ENCODE measurements around the gene MYO5B. TPM values are rescaled to one million over a fixed set of nuclear protein-coding genes. Genes with fewer than 3 reads are reported as not detected.
A peak's percentile ranks its signal among the peaks of the same experiment; 100 is the strongest.
"Not testable (repeated sequence)": the region's sequence is repeated elsewhere in the genome, so short reads cannot be mapped to it uniquely, and the experiment has no call there.

MYO5B gene
- total RNA-seq, 1 experiment from 2014 or later: 0.97 TPM

- DNase-seq: no peak
- Histone ChIP-seq H2AFZ (ENCODE audit: low read length) (no peak overlapping the region), H3K4me3 (ENCODE audit: low read length) (no peak overlapping the region), H3K9me3 (ENCODE audit: low read length) (no peaks in the 10 kb centered on the region), H3K4me2 (ENCODE audit: low read depth, low read length, poor library complexity, severe bottlenecking) (no peak overlapping the region), H3K79me2 (ENCODE audit: low read length) (no peaks in the 10 kb centered on the region), H3K9me2 (replicated peaks; ENCODE audit: insufficient read depth, low read length) (no peaks in the 10 kb centered on the region), H3K27me3 (ENCODE audit: low read length) (no peaks in the 10 kb centered on the region), H3K9ac (ENCODE audit: low read length) (no peak overlapping the region), H3K27ac (ENCODE audit: low read length) (no peak overlapping the region), H3K4me1 (ENCODE audit: low read length) (no peaks in the 10 kb centered on the region), H4K20me1 (ENCODE audit: insufficient read depth, low read depth, low read length) (no peaks in the 10 kb centered on the region), H3K36me3 (ENCODE audit: insufficient read depth, low read length) (peaks cover 72% of the 10 kb centered on the region; the same call in 1 of the 2 replicates)
These were observed 406.5 kb downstream of the MYO5B start for GRCh38 chr18:49788327-49788898.

- H2AFZ ChIP-seq (ENCODE audit: low read length): no peak overlapping the region
- H3K4me1 ChIP-seq (ENCODE audit: low read length): no peaks in the 10 kb centered on the region
- no peaks in the 10 kb centered on the region for H3K27me3 ChIP-seq (ENCODE audit: low read length)
- no peak overlapping the region for H3K4me2 ChIP-seq (ENCODE audit: low read depth, low read length, poor library complexity, severe bottlenecking)
- DNase-seq: no peak
- H3K9me3 ChIP-seq (ENCODE audit: low read length): no peaks in the 10 kb centered on the region
- H3K4me3 ChIP-seq (ENCODE audit: low read length): no peak overlapping the region
- H3K36me3 ChIP-seq (ENCODE audit: insufficient read depth, low read length): peaks cover 65% of the 10 kb centered on the region
- no peaks in the 10 kb centered on the region for H3K9me2 ChIP-seq (replicated peaks; ENCODE audit: insufficient read depth, low read length)
- no peaks in the 10 kb centered on the region for H4K20me1 ChIP-seq (ENCODE audit: insufficient read depth, low read depth, low read length)
- no peak overlapping the region for H3K9ac ChIP-seq (ENCODE audit: low read length)
- H3K79me2 ChIP-seq (ENCODE audit: low read length): no peaks in the 10 kb centered on the region
- H3K27ac ChIP-seq (ENCODE audit: low read length): no peak overlapping the region
These were observed 408.8 kb downstream of the MYO5B start for GRCh38 chr18:49786019-49786720.

GRCh38 chr18:49784427-49785185, 410.3 kb downstream of the MYO5B start:
- Histone ChIP-seq H3K9me2 (replicated peaks; ENCODE audit: insufficient read depth, low read length) (no peaks in the 10 kb centered on the region), H3K4me1 (ENCODE audit: low read length) (peaks cover 3% of the 10 kb centered on the region), H4K20me1 (ENCODE audit: insufficient read depth, low read depth, low read length) (0 out of 2 replicates have a peak, but pooled peaks cover 3% of the 10 kb centered on the region), H3K9ac (ENCODE audit: low read length) (no peak overlapping the region), H2AFZ (ENCODE audit: low read length) (no peak overlapping the region), H3K79me2 (ENCODE audit: low read length) (no peaks in the 10 kb centered on the region), H3K36me3 (ENCODE audit: insufficient read depth, low read length) (peaks cover 53% of the 10 kb centered on the region), H3K27ac (ENCODE audit: low read length) (no peak overlapping the region), H3K9me3 (ENCODE audit: low read length) (no peaks in the 10 kb centered on the region), H3K4me3 (ENCODE audit: low read length) (no peak overlapping the region), H3K27me3 (ENCODE audit: low read length) (no peaks in the 10 kb centered on the region), H3K4me2 (ENCODE audit: low read depth, low read length, poor library complexity, severe bottlenecking) (no peak overlapping the region)
- DNase-seq: no peak

- DNase-seq: not testable (repeated sequence)
- peaks cover 46% of the 10 kb centered on the region for H3K36me3 ChIP-seq (ENCODE audit: insufficient read depth, low read length)
These were observed 411.3 kb downstream of the MYO5B start for GRCh38 chr18:49783631-49784030.

GRCh38 chr18:49778826-49779465, 416.0 kb downstream of the MYO5B start:
- Histone ChIP-seq H3K36me3 (ENCODE audit: insufficient read depth, low read length) (peaks cover 13% of the 10 kb centered on the region), H3K4me3 (ENCODE audit: low read length) (no peak overlapping the region), H3K9me2 (replicated peaks; ENCODE audit: insufficient read depth, low read length) (no peaks in the 10 kb centered on the region), H2AFZ (ENCODE audit: low read length) (no peak overlapping the region), H3K9me3 (ENCODE audit: low read length) (no peaks in the 10 kb centered on the region), H3K27ac (ENCODE audit: low read length) (no peak overlapping the region), H3K4me1 (ENCODE audit: low read length) (peaks cover 10% of the 10 kb centered on the region), H3K4me2 (ENCODE audit: low read depth, low read length, poor library complexity, severe bottlenecking) (no peak overlapping the region), H4K20me1 (ENCODE audit: insufficient read depth, low read depth, low read length) (0 out of 2 replicates have a peak, but pooled peaks cover 3% of the 10 kb centered on the region), H3K9ac (ENCODE audit: low read length) (no peak overlapping the region), H3K79me2 (ENCODE audit: low read length) (no peaks in the 10 kb centered on the region), H3K27me3 (ENCODE audit: low read length) (no peaks in the 10 kb centered on the region)
- DNase-seq: peak; percentile 62

More at GRCh38 chr18:49783631-49784030, 411.3 kb downstream of the MYO5B start:
- not testable (repeated sequence) for H3K9ac ChIP-seq (ENCODE audit: low read length); H3K79me2 ChIP-seq (ENCODE audit: low read length); H3K27me3 ChIP-seq (ENCODE audit: low read length); H3K9me3 ChIP-seq (ENCODE audit: low read length); H2AFZ ChIP-seq (ENCODE audit: low read length); H4K20me1 ChIP-seq (ENCODE audit: insufficient read depth, low read depth, low read length); H3K4me3 ChIP-seq (ENCODE audit: low read length); H3K27ac ChIP-seq (ENCODE audit: low read length); H3K4me2 ChIP-seq (ENCODE audit: low read depth, low read length, poor library complexity, severe bottlenecking); H3K9me2 ChIP-seq (replicated peaks; ENCODE audit: insufficient read depth, low read length)
- H3K4me1 ChIP-seq (ENCODE audit: low read length): peaks cover 10% of the 10 kb centered on the region

Small RNA genes within 50 kb of the gene (small RNA-seq; reads per million reads assigned to genes)
- not detected for gene RF00019
- not detected for gene RF00283
- gene RN7SL310P: not detected
- gene RNA5SP457: not detected
- not detected for gene SCARNA17

Other genes starting within 250 kb of the MYO5B start
- 0.34 TPM in 1 of 2 replicates, not detected in the other for gene CFAP53, start 71.3 kb upstream of the MYO5B start, total RNA-seq (2014; rRNA removed; shearing (Covaris generic); ENCODE audit: low replicate concordance)
- 33.0 and 85.4 TPM in 2 replicates for gene MBD1, start 86.4 kb upstream of the MYO5B start, total RNA-seq (2014; rRNA removed; shearing (Covaris generic); ENCODE audit: low replicate concordance)
- 43.0 and 105 TPM in 2 replicates for gene CXXC1, start 92.5 kb upstream of the MYO5B start, total RNA-seq (2014; rRNA removed; shearing (Covaris generic); ENCODE audit: low replicate concordance)
- 20.3 and 28.8 TPM in 2 replicates for gene SKA1, start 179.9 kb upstream of the MYO5B start, total RNA-seq (2014; rRNA removed; shearing (Covaris generic); ENCODE audit: low replicate concordance)